NCI-H2107 treated with DMSO at 0.1 percent for 48 hours (cell line): ENCODE results near the gene AGBL1.
"Not testable (repeated sequence)": the region's sequence is repeated elsewhere in the genome, so short reads cannot be mapped to it uniquely, and the experiment has no call there.

Source experiments
- DNase-seq: peaks from one replicate; lab custom pipeline; 2025; ENCODE audit not compliant: unreplicated experiment; lab: John Stamatoyannopoulos, UW

AGBL1 gene

GRCh38 chr15:86850939-86851338 lies 771.3 kb downstream of the AGBL1 start:
- DNase-seq, result no peak

GRCh38 chr15:86852741-86853140 lies 773.1 kb downstream of the AGBL1 start:
- no peak for DNase-seq

GRCh38 chr15:86854176-86854575 lies 774.5 kb downstream of the AGBL1 start:
- DNase-seq, result no peak

- no peak for DNase-seq
Measured at GRCh38 chr15:86855307-86856291, 775.9 kb downstream of the AGBL1 start.

- DNase-seq, result no peak
Measured at GRCh38 chr15:86857701-86858100, 778.0 kb downstream of the AGBL1 start.

GRCh38 chr15:86863226-86863915 lies 783.7 kb downstream of the AGBL1 start:
- DNase-seq, result no peak

GRCh38 chr15:86865920-86866319 lies 786.2 kb downstream of the AGBL1 start:
- DNase-seq, result no peak

- DNase-seq, result no peak
Measured at GRCh38 chr15:86870846-86871245, 791.2 kb downstream of the AGBL1 start.

- no peak for DNase-seq
Measured at GRCh38 chr15:86871964-86872363, 792.3 kb downstream of the AGBL1 start.

- no peak for DNase-seq
Measured at GRCh38 chr15:86872782-86873181, 793.1 kb downstream of the AGBL1 start.

- no peak for DNase-seq
Measured at GRCh38 chr15:86875067-86875466, 795.4 kb downstream of the AGBL1 start.

GRCh38 chr15:86876387-86876944 lies 796.8 kb downstream of the AGBL1 start:
- no peak for DNase-seq

- no peak for DNase-seq
Measured at GRCh38 chr15:86877171-86877631, 797.5 kb downstream of the AGBL1 start.

- DNase-seq, result not testable (repeated sequence)
Measured at GRCh38 chr15:86878844-86879243, 799.2 kb downstream of the AGBL1 start.

- no peak for DNase-seq
Measured at GRCh38 chr15:86879250-86880229, 799.9 kb downstream of the AGBL1 start.

GRCh38 chr15:86885616-86886015 lies 805.9 kb downstream of the AGBL1 start:
- no peak for DNase-seq

- DNase-seq, result no peak
Measured at GRCh38 chr15:86892774-86893449, 813.2 kb downstream of the AGBL1 start.

- DNase-seq, result no peak
Measured at GRCh38 chr15:86894269-86894668, 814.6 kb downstream of the AGBL1 start.

- no peak for DNase-seq
Measured at GRCh38 chr15:86903642-86904421, 824.2 kb downstream of the AGBL1 start.
